CD14-positive monocyte (primary cell): ENCODE results near the gene BAD. TPM values are rescaled to one million over a fixed set of nuclear protein-coding genes. Genes with fewer than 3 reads are reported as not detected.

ENCODE experiments used
- DNase-seq, 3 donors: peaks; one replicate each; pipeline ENCODE4 v3.0.0-alpha.2; 2011 to 2022
- H2AFZ ChIP-seq: 2 replicates; pipeline ENCODE4 v1.6.0; 2012; ENCODE audit warnings: mild to moderate bottlenecking, low read depth, low read length, inconsistent platforms; ENCODE audit not compliant: insufficient read depth, poor library complexity, severe bottlenecking
- H3K27ac ChIP-seq, 2 donors: 1 replicate in 1 of 2; 2 replicates in 1 of 2; pipeline ENCODE4 v1.5.1; 2012 to 2013; ENCODE audit warnings: low read length in 2 of 2, control low read depth in 1 of 2, inconsistent platforms in 1 of 2, low read depth in 1 of 2, mild to moderate bottlenecking in 1 of 2
- H3K27me3 ChIP-seq, 2 donors: one replicate each; pipeline versions ENCODE4 v1.6.0 to v1.6.1; 2011 to 2013; ENCODE audit warnings: low read length in 2 of 2; ENCODE audit not compliant: control insufficient read depth in 2 of 2, insufficient read depth in 2 of 2
- H3K36me3 ChIP-seq, 2 donors: replicated peaks in 1 of 2; 1 replicate in 1 of 2; 2 replicates in 1 of 2; pipeline versions ENCODE4 v1.5.1 to v1.6.1; 2012 to 2013; ENCODE audit warnings: low read length in 2 of 2, control low read depth in 1 of 2, inconsistent platforms in 1 of 2, mild to moderate bottlenecking in 1 of 2; ENCODE audit not compliant: insufficient read depth in 2 of 2, control insufficient read depth in 1 of 2
- H3K4me1 ChIP-seq, 2 donors: 1 replicate in 1 of 2; 2 replicates in 1 of 2; pipeline versions ENCODE4 v1.5.1 to v1.6.1; 2012 to 2013; ENCODE audit warnings: low read length in 2 of 2, control low read depth in 1 of 2, inconsistent platforms in 1 of 2, mild to moderate bottlenecking in 1 of 2, moderate library complexity in 1 of 2; ENCODE audit not compliant: insufficient read depth in 2 of 2, control insufficient read depth in 1 of 2
- H3K4me2 ChIP-seq: replicated peaks from 2 replicates; pipeline ENCODE3; 2012; ENCODE audit warnings: low read length, moderate library complexity, mild to moderate bottlenecking; ENCODE audit not compliant: poor library complexity, severe bottlenecking; ENCODE audit errors: extremely low read depth
- H3K4me3 ChIP-seq, 3 experiments: fragments of 200-600 bp in 1 of 3; sonication (generic) in 1 of 3; replicated peaks in 1 of 3; 1 replicate in 2 of 3; 2 replicates in 1 of 3; pipeline ENCODE4 v1.5.1; 2011 to 2013; ENCODE audit warnings: low read length in 3 of 3, mild to moderate bottlenecking in 3 of 3, control low read depth in 2 of 3, low read depth in 2 of 3, inconsistent platforms in 1 of 3, moderate library complexity in 1 of 3
- H3K79me2 ChIP-seq: 2 replicates; pipeline ENCODE4 v1.6.0; 2012; ENCODE audit warnings: mild to moderate bottlenecking, control low read depth, inconsistent platforms, low read length, moderate library complexity; ENCODE audit not compliant: insufficient read depth
- H3K9ac ChIP-seq: 2 replicates; pipeline ENCODE4 v1.6.0; 2017; ENCODE audit warnings: low read length, mild to moderate bottlenecking; ENCODE audit not compliant: insufficient read depth, poor library complexity, severe bottlenecking
- H3K9me3 ChIP-seq, 2 donors: replicated peaks in 1 of 2; 1 replicate in 1 of 2; 2 replicates in 1 of 2; pipeline versions ENCODE4 v1.5.1 to v1.6.1; 2012 to 2013; ENCODE audit warnings: low read length in 2 of 2, control low read depth in 1 of 2; ENCODE audit not compliant: control insufficient read depth in 1 of 2, insufficient read depth in 1 of 2
- H4K20me1 ChIP-seq: 2 replicates; pipeline ENCODE4 v1.6.0; 2012; ENCODE audit warnings: mild to moderate bottlenecking, low read length, control low read depth, moderate library complexity; ENCODE audit not compliant: insufficient read depth
- H3K27ac Mint-ChIP-seq, 7 donors: one replicate each; pipeline ENCODE4 v1.8.0; 2020; ENCODE audit warnings: mild to moderate bottlenecking in 7 of 7, mixed read lengths in 7 of 7, moderate library complexity in 6 of 7, inconsistent platforms in 2 of 7
- H3K27me3 Mint-ChIP-seq, 3 donors: one replicate each; pipeline ENCODE4 v1.8.0; 2021 to 2022; ENCODE audit warnings: low read depth in 3 of 3, mild to moderate bottlenecking in 3 of 3, mixed read lengths in 3 of 3, moderate library complexity in 3 of 3, inconsistent platforms in 1 of 3
- H3K36me3 Mint-ChIP-seq, 2 donors: one replicate each; pipeline ENCODE4 v1.8.0; 2020; ENCODE audit warnings: mixed read lengths in 2 of 2, inconsistent platforms in 1 of 2, mild to moderate bottlenecking in 1 of 2
- H3K4me1 Mint-ChIP-seq: one replicate; pipeline ENCODE4 v1.8.0; 2020; ENCODE audit warnings: mild to moderate bottlenecking, mixed read lengths
- H3K4me3 Mint-ChIP-seq, 2 donors: one replicate each; pipeline ENCODE4 v1.8.0; 2020; ENCODE audit warnings: mild to moderate bottlenecking in 2 of 2, mixed read lengths in 2 of 2, moderate library complexity in 1 of 2
- H3K9me3 Mint-ChIP-seq, 7 donors: one replicate each; pipeline ENCODE4 v1.8.0; 2020 to 2022; ENCODE audit warnings: mixed read lengths in 7 of 7, mild to moderate bottlenecking in 6 of 7, moderate library complexity in 6 of 7, inconsistent platforms in 2 of 7
- CTCF ChIP-seq: fragments of 200-600 bp; IDR thresholded peaks from one replicate; pipeline ENCODE4 v1.8.0; 2022; ENCODE audit warnings: antibody characterized with exemption, mild to moderate bottlenecking
- WGBS: methylation state at CpG from one replicate; pipeline ENCODE4 v1.1.5; 2013; ENCODE audit warnings: missing lambda C conversion rate; ENCODE audit not compliant: insufficient coverage; 5-methylcytosine and 5-hydroxymethylcytosine counted together
- intact Hi-C, 2 donors: fragments of 100-400 bp; cut with micrococcal nuclease; formaldehyde crosslinking; loops; one replicate each; pipeline versions ENCODE4 v1.15.0 to v1.15.1; 2023
- polyA plus RNA-seq, 3 donors: library from polyadenylated mRNA; depleted of rRNA in 1 of 3; unstranded in 2 of 3; stranded (reverse) in 1 of 3; fragments of 300-500 nt in 2 of 3; fragments of >200 nt in 1 of 3; fragmentation: Illumina TruSeq in 2 of 3; gene quantifications; 1 replicate in 2 of 3; 2 replicates in 1 of 3; pipeline ENCODE4 v1.2.3, GENCODE V29; 2012 to 2021

BAD gene
- polyA plus RNA-seq, 3 donors = 21.1 to 63.2 (median 48.7) TPM

GRCh38 chr11:64235437-64236161, 48.9 kb downstream of the BAD start:
- TF ChIP-seq CTCF = no peak
- Histone ChIP-seq H3K4me3 (peak overlapping the region in 1 of 3 experiments; percentile 75), H3K27me3 (peaks cover 0 to 7% of the 10 kb centered on the region in 2 donors), H3K4me2 (peak overlapping the region; percentile 84), H2AFZ (no peak overlapping the region), H3K79me2 (no peaks in the 10 kb centered on the region), H3K27ac (no peak overlapping the region), H3K9ac (peak overlapping the region; percentile 54), H3K9me3 (no peaks in the 10 kb centered on the region), H3K36me3 (no peaks in the 10 kb centered on the region), H3K4me1 (peaks cover 58 to 73% of the 10 kb centered on the region in 2 donors), H4K20me1 (no peaks in the 10 kb centered on the region)
- over 99% methylated on average over 10 of the region's 12 CpGs for WGBS
- no peak for DNase-seq
- Mint-ChIP-seq H3K27me3 (peaks cover 11 to 21% (median 21%) of the 10 kb centered on the region in 3 donors), H3K4me3 (peak overlapping the region; percentile 77 to 85), H3K4me1 (peaks cover 58% of the 10 kb centered on the region), H3K36me3 (peaks cover 16 to 24% of the 10 kb centered on the region in 2 donors), H3K27ac (peak overlapping the region in 3 of 7 donors; percentile 5 to 26 (median 25)), H3K9me3 (peaks cover 0 to 8% (median 2%) of the 10 kb centered on the region in 7 donors)
- intact Hi-C loops = no loop called here

- Histone ChIP-seq H3K79me2 (no peaks in the 10 kb centered on the region), H2AFZ (peak overlapping the region; percentile 61), H3K36me3 (no peaks in the 10 kb centered on the region), H4K20me1 (no peaks in the 10 kb centered on the region), H3K4me2 (peak overlapping the region; percentile 84), H3K9me3 (no peaks in the 10 kb centered on the region), H3K4me3 (peak overlapping the region in 2 of 3 experiments; percentile 20 to 75), H3K27ac (no peak overlapping the region), H3K27me3 (peaks cover 0 to 7% of the 10 kb centered on the region in 2 donors), H3K9ac (peak overlapping the region; percentile 54), H3K4me1 (peaks cover 53 to 74% of the 10 kb centered on the region in 2 donors)
- peak in 1 of 3 donors; percentile 13 for DNase-seq
- no peak for TF ChIP-seq CTCF
- Mint-ChIP-seq H3K4me1 (peaks cover 52% of the 10 kb centered on the region), H3K36me3 (peaks cover 16 to 24% of the 10 kb centered on the region in 2 donors), H3K9me3 (peaks cover 0 to 8% (median 2%) of the 10 kb centered on the region in 7 donors), H3K27me3 (peaks cover 11 to 21% (median 20%) of the 10 kb centered on the region in 3 donors), H3K27ac (peak overlapping the region in 1 of 7 donors; percentile 25), H3K4me3 (peak overlapping the region; percentile 77 to 85)
- intact Hi-C loops = no loop called here
- 1% methylated on average over 72 of the region's 80 CpGs for whole genome bisulfite sequencing
Measured at GRCh38 chr11:64234647-64235379, 49.7 kb downstream of the BAD start.
